Nephron (organoid): ENCODE results near the gene TEX2.

Experiments
- H3K27ac Mint-ChIP-seq, 3 experiments: 2 replicates each; pipeline ENCODE4 v1.8.0; 2020; ENCODE audit warnings: mixed read lengths in 3 of 3, mild to moderate bottlenecking in 2 of 3, moderate library complexity in 1 of 3
- H3K27me3 Mint-ChIP-seq: 2 replicates; pipeline ENCODE4 v1.8.0; 2021; ENCODE audit warnings: low read depth, mild to moderate bottlenecking, moderate library complexity, mixed read lengths
- H3K36me3 Mint-ChIP-seq: 2 replicates; pipeline ENCODE4 v1.8.0; 2020; ENCODE audit warnings: low read depth, mixed read lengths
- H3K4me1 Mint-ChIP-seq: 2 replicates; pipeline ENCODE4 v1.8.0; 2020; ENCODE audit warnings: mixed read lengths
- H3K4me3 Mint-ChIP-seq, 3 experiments: 2 replicates each; pipeline ENCODE4 v1.8.0; 2020; ENCODE audit warnings: mild to moderate bottlenecking in 3 of 3, mixed read lengths in 3 of 3, moderate library complexity in 2 of 3
- H3K9me3 Mint-ChIP-seq: 2 replicates; pipeline ENCODE4 v1.8.0; 2020; ENCODE audit warnings: mixed read lengths
- CTCF ChIP-seq, 3 experiments: fragments of 200-600 bp; sonication (generic); IDR thresholded peaks; one replicate each; pipeline ENCODE4 v1.5.0; 2021; ENCODE audit warnings: antibody characterized with exemption in 3 of 3; ENCODE audit not compliant: unreplicated experiment in 3 of 3

The TEX2 gene

GRCh38 chr17:64134216-64134970, 128.7 kb downstream of the TEX2 start:
- H3K4me3 Mint-ChIP-seq = no peak overlapping the region
- no peak for TF ChIP-seq CTCF (IDR thresholded peaks at IDR 0.05; ENCODE audit: unreplicated experiment in 3 of 3)
- no peaks in the 10 kb centered on the region for H3K9me3 Mint-ChIP-seq
- peaks cover 11% of the 10 kb centered on the region for H3K4me1 Mint-ChIP-seq
- no peaks in the 10 kb centered on the region for H3K36me3 Mint-ChIP-seq
- H3K27me3 Mint-ChIP-seq = peaks cover 5% of the 10 kb centered on the region
- no peak overlapping the region for H3K27ac Mint-ChIP-seq

DNA sequence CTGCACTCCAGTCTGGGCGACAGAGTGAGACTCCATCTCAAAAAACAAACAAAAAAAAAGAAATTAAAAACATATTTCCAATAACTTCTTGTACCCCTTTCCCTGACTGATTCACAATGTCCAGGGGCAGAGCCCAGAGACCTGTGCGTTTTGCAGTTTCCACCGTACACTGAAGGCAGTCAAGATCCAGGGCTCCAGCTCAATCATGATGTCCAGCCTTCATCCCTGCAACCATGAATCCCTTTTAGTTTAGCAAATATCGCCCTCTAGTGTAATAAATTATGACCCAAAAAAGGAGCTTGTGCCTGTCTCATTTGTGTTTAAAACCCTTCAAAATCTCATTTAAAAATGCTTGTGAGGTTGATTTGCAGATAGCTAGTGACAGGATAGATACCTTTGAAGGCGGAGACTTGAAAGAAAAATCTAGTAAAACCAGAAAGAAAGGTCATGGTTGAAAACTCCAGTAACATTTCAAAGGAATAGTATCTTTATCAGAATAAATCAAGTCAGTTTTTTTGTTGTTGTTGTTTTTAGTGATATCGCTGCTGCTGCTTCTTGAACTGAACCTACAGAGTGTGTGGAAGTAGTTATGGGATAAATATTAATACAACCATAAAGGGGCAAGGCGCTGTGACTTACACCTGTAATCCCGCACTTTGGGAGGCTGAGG, 129.4 kb downstream of the TEX2 start:
- Mint-ChIP-seq H3K4me3 (peak overlapping the region in 2 of 3 experiments; percentile 28 to 65), H3K9me3 (no peaks in the 10 kb centered on the region), H3K27ac (peak overlapping the region in 1 of 3 experiments; percentile 54), H3K27me3 (peaks cover 5% of the 10 kb centered on the region), H3K4me1 (peaks cover 17% of the 10 kb centered on the region), H3K36me3 (no peaks in the 10 kb centered on the region)
- TF ChIP-seq CTCF (IDR thresholded peaks at IDR 0.05; ENCODE audit: unreplicated experiment in 3 of 3) = peak; percentile 67 to 75 (median 69)

DNA sequence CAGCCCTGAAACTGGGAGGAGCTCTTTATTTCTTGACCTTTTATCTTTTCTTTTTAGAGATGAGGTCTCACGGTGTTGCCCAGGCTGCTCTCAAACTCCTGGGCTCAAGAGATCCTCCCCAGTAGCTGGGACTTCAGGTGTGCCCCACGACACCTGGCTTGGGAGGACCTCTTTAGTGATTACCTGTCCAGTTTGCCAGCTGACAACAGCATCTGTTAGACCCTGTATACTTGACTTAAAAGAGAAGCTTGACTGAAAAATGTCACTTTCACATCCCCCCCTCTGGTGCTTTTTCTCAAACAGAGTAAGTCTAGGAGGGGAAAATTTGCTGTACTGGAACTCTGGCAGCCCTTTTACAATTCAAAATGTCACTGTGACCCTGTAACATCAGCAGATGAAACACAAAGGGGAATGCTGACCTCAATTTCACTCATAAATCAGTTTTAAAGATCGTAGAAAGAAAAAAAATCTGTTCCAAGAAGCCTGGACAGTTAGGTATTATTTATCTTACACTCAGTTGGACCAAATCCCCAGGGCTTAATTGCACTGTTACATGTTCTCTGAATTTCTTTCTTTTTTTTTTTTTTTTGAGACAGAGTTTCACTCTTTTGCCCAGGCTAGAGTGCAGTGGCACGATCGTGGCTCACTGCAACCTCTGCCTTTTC, 131.3 kb downstream of the TEX2 start:
- no peak for TF ChIP-seq CTCF (IDR thresholded peaks at IDR 0.05; ENCODE audit: unreplicated experiment in 3 of 3)
- H3K27ac Mint-ChIP-seq = peak overlapping the region in 2 of 3 experiments; percentile 94 to 97
- peaks cover 22% of the 10 kb centered on the region for H3K4me1 Mint-ChIP-seq
- H3K36me3 Mint-ChIP-seq = no peaks in the 10 kb centered on the region
- peaks cover 5% of the 10 kb centered on the region for H3K27me3 Mint-ChIP-seq
- H3K4me3 Mint-ChIP-seq = no peak overlapping the region
- no peaks in the 10 kb centered on the region for H3K9me3 Mint-ChIP-seq

DNA sequence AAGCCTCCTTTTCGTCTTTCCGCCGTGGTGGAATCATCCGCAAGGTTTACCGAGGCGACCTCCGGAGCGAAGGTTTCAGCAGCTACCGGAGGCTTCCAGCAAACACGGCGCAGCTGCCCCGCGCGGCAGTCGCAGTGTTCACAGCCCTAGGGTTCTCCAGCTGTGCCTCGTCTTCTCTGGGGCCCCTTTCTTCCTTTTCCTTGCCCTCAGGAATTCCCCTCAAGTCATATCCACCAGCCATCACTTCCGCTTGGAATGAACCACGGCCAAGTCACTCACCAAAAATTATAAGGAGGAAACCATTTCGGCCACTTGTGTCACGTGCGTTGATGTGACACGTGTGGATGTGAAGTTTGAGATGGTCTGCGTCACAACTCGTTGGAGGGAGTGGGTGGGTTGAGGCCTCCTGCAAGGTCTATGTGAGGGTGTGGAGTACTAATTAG, 132.5 kb downstream of the TEX2 start:
- no peak for TF ChIP-seq CTCF (IDR thresholded peaks at IDR 0.05; ENCODE audit: unreplicated experiment in 3 of 3)
- Mint-ChIP-seq H3K9me3 (no peaks in the 10 kb centered on the region), H3K27me3 (peaks cover 5% of the 10 kb centered on the region), H3K27ac (peak overlapping the region; percentile 94 to 98 (median 97)), H3K36me3 (no peaks in the 10 kb centered on the region), H3K4me3 (peak overlapping the region; percentile 82 to 88 (median 86)), H3K4me1 (peaks cover 29% of the 10 kb centered on the region)

GRCh38 chr17:64129765-64130558, 133.1 kb downstream of the TEX2 start, which contains the start of gene ERN1:
ERN1 (minus strand) TSS chr17:64130144; CDS start chr17:64130029, 115 bp downstream.
- peaks cover 29% of the 10 kb centered on the region for H3K4me1 Mint-ChIP-seq
- no peaks in the 10 kb centered on the region for H3K9me3 Mint-ChIP-seq
- H3K4me3 Mint-ChIP-seq = peak within 1 kb of the TSS; percentile 87 to 95 (median 88)
- H3K27ac Mint-ChIP-seq = peak within 1 kb of the TSS; percentile 94 to 98 (median 97)
- no peak for TF ChIP-seq CTCF (IDR thresholded peaks at IDR 0.05; ENCODE audit: unreplicated experiment in 3 of 3)
- H3K27me3 Mint-ChIP-seq = peaks cover 5% of the 10 kb centered on the region
- no peaks in the 10 kb centered on the region for H3K36me3 Mint-ChIP-seq
